GM21723 (cell line): ENCODE data around the gene P2RY4.
"Not testable (repeated sequence)": the region's sequence is repeated elsewhere in the genome, so short reads cannot be mapped to it uniquely, and the experiment has no call there.

ENCODE experiments used
- ATAC-seq: cut with Tn5 transposase; IDR thresholded peaks from one replicate; pipeline ENCODE4 v1.9.1; 2021; ENCODE audit warnings: mild to moderate bottlenecking, moderate library complexity; ENCODE audit not compliant: unreplicated experiment

The P2RY4 gene

DNA sequence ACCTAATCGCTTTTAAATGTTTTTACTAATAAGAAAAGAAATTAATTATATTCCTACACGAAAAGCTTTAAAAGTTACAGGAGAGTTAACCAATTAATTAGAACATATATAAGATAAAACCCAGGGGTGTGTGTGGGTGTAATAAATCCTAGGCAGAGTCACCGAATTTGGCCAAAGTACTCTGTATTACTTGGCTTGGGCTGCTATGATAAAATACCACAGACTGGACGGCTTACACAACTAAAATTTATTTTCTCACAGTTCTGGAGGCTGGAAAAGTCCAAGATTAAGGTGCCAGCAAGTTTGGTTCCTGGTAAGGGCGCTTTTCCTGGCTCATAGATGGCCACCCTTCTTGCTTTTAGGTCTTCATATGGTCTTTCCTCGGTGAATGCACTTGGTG is 15.1 kb downstream of the P2RY4 start:
- ATAC-seq: no peak

GRCh38 chrX:70243601-70244000 is 16.4 kb downstream of the P2RY4 start:
- not testable (repeated sequence) for ATAC-seq

GRCh38 chrX:70241501-70241900 is 18.5 kb downstream of the P2RY4 start:
- ATAC-seq: no peak

DNA sequence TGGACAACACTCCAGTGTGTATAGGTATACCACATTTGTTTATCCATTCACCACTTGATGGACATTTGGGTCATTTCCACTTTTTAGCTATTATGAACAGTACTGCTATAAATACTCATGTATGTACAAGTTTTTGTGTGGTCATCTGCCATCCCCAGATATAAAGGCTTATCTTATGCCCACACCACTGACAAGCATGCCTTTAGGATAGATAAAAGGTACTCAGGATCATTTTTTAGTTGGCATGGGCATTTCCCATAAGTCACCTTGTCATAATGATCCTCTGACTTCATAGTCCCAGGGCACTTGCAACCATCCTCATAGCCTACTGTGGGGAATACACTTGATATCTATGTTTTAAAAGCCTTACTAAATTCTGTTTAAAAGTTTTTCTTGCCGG is 19.3 kb downstream of the P2RY4 start:
- no peak for ATAC-seq

DNA sequence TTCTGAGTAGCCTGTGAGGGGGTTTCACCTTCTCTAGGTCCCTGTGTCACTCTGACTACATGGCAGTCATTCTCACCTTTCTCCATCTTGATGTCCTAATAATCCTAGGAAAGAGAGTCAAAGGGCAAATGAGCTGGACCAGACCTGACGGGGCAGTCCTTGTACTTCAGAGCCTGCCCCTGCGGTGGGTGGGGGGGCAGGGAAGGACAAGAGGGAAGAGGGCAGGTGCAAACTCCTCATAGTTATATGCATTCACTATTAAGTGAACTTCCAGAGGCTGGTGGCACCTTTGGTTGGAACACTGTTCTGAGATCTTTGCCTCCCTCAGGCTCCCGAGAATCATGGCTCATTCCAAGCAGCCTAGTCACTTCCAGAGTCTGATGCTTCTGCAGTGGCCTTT is 25.6 kb downstream of the P2RY4 start, which contains the start of gene AWAT1:
Gene AWAT1, plus strand, starts transcription at position 301 of the 400 bp plus-strand sequence. Its CDS starts 41 bp downstream, at position 342.
- ATAC-seq: no peak

DNA sequence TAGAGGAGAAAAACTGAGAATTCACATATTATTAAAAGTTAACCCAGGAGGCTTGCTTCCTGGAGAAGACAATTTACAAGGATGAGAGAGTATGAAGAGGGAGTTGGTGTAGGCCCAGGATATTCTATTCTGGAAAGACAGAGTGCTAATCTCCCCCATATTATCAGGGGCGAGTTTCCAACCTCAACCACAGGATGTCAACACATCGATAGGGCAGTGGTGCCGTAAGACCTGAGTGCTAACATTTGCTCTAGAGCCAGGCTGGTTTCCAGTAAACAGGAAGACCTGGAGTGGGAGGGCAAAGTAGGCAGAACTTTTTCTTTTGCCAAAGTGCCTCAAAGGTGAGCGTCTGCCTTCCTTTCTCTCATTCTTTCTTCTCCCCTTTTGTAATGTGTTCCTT is 28.3 kb downstream of the P2RY4 start:
- no peak for ATAC-seq

DNA sequence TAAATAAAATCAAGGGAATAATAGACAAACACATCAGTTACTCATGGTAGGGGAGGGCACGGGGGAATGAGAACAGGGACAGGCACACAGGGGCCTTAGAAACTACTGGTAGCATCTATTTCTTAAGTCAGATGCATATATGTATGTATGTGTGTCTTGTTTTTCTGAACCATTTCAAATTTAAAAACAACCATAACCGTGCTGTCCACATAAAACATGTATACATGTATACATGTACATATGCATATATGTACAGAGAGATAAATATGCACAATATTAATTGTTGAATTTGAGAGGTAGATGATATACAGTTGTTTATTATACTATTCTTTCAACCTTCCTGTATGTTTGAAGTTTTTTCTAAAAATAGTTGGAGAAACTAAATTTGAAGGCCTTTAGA is 33.3 kb downstream of the P2RY4 start:
- no peak for ATAC-seq

- no peak for ATAC-seq
Measured at GRCh38 chrX:70226048-70226447, 34.0 kb downstream of the P2RY4 start.

DNA sequence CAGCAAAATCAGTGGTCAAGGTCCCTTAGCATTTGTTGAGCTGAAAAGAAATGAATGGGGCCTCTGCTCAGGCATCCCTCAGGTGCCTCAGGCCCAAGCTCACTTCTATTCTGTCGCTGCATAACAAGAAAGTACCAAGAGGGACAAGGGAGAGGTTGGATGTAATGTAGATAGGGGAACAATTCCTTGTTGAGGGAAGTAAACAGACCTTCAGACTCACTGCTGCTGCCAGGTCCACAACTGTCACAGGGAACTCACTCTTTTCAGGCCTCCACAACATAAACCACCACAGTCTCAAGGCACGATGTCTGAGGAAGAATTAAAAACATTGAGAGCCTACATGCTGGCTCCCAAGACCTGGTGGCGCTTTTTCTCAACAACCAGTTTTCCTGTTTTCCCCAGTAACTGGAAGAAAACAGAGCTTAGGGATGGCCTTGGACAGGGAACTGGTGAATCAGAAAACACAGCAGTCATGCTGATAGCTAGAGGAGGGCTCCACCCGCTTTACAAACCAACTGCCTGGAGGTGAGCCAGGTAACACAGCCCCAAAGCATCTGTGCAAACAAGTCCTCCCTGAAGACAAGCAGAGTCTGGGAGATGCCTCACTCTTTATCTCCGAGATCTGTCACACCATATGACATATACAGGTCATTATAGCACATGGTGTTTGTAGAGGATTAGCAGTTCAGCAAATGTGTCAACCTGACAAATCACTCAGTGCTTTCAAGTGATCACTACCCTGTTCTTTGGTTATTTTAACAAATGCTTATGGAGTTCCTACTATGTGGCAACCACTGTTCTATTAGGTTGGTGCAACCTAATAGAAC is 39.9 kb downstream of the P2RY4 start:
- ATAC-seq: no peak

DNA sequence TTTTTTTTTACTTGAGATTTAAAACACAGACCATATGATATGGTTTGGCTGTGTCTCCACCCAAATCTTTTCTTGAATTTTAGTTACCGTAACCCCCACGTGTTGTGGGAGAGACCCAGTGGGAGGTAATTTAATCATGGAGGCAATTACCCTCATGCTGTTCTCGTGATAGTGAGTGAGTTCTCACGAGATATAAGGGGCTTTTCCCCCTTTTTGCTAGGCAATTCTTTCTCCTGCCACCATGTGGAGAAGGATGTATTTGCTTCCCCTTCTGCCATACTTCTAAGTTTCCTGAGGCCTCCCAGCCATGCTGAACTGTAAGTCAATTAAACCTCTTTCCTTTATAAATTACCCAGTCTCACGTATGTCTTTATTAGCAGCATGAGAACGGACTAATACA is 50.4 kb downstream of the P2RY4 start:
- not testable (repeated sequence) for ATAC-seq

- no peak for ATAC-seq
Measured at GRCh38 chrX:70208479-70208878, 51.5 kb downstream of the P2RY4 start.
